Measurements from ENCODE around the gene MCUB. TPM values are rescaled to one million over a fixed set of nuclear protein-coding genes. Genes with fewer than 3 reads are reported as not detected.
A peak's percentile ranks its signal among the peaks of the same experiment; 100 is the strongest.

Gene MCUB
- total and polyA plus RNA-seq, 2 donors (not counting 3 experiments of a cell fraction or from before 2014, with no cell fraction given): 32.5 to 53.8 TPM

- no TSS peak for BruUV-seq (replicated peaks)
- dilution Hi-C loops (cut with MboI; ENCODE audit: extremely low pct_ligation_motif_present, low sequenced_read_pairs): no loop called here
- Histone ChIP-seq H3K27me3 (ENCODE audit: control insufficient read depth in 2 of 2, insufficient read depth in 2 of 2, low read length in 2 of 2) (no peaks in the 10 kb centered on the region), H3K4me3 (replicated peaks in 1 of 3; ENCODE audit: insufficient read depth in 1 of 3, low read depth in 1 of 3, low read length in 3 of 3) (peak overlapping the region; percentile 86 to 92 (median 86)), H2AFZ (ENCODE audit: low read depth, low read length) (peak overlapping the region; percentile 100), H3K4me2 (ENCODE audit: insufficient read depth, low read length) (peak overlapping the region; percentile 83), H3K9me3 (replicated peaks; ENCODE audit: control insufficient read depth, insufficient read depth, low read length) (no peaks in the 10 kb centered on the region), H3K79me2 (ENCODE audit: control insufficient read depth, insufficient read depth, low read length) (no peaks in the 10 kb centered on the region), H3K9ac (replicated peaks; ENCODE audit: extremely low read depth, insufficient read depth, low read length) (peak overlapping the region; percentile 76), H4K20me1 (replicated peaks; ENCODE audit: control insufficient read depth, extremely low read depth, insufficient read depth, low read length) (no peaks in the 10 kb centered on the region), H3K36me3 (ENCODE audit: control insufficient read depth in 2 of 2, extremely low read depth in 1 of 2, insufficient read depth in 2 of 2, low read length in 2 of 2) (no peaks in the 10 kb centered on the region), H3K27ac (ENCODE audit: insufficient read depth, low read depth, low read length) (peak overlapping the region; percentile 48), H3K4me1 (ENCODE audit: control insufficient read depth, extremely low read depth, insufficient read depth, low read length) (peaks cover 9% of the 10 kb centered on the region), H3K9me1 (replicated peaks; ENCODE audit: control insufficient read depth, extremely low read depth, insufficient read depth, low read length) (no peaks in the 10 kb centered on the region)
- ChIA-PET CTCF (interaction anchor here (1.0 to 2.1 kb wide), 5 partner anchors 20 to 303 kb away, joined by 3 to 8 read pairs (median 4); partner anchors contain the start of genes CASP6 and SEC24B), POLR2A (no interaction called here)
- intact Hi-C loops (cut with micrococcal nuclease): loop anchor here (1.0 to 2.0 kb wide), 4 partner anchors 28 to 298 kb away; partner anchors contain the start of genes CASP6, GAR1 and SEC24B
- DNase-seq (ENCODE audit: low read depth, low spot score) (no peak), FAIRE-seq (no peak)
- TF ChIP-seq MYC (IDR thresholded peaks at IDR 0.05; ENCODE audit: low read depth, low read length) (no peak), FOS (IDR thresholded peaks at IDR 0.05; ENCODE audit: borderline replicate concordance, insufficient read depth, low read length) (no peak), JUN (IDR thresholded peaks at IDR 0.05; ENCODE audit: borderline replicate concordance, insufficient read depth, insufficient read length, low read depth) (no peak), POLR2AphosphoS5 (IDR thresholded peaks at IDR 0.05; ENCODE audit: insufficient read depth, low read depth, low read length) (no peak), GATA2 (IDR thresholded peaks at IDR 0.05; ENCODE audit: insufficient read depth, insufficient read length, low read depth, low read length) (no peak), EZH2 (IDR thresholded peaks at IDR 0.05; ENCODE audit: borderline replicate concordance, low read depth, low read length, severe bottlenecking) (no peak), POLR2A (IDR thresholded peaks at IDR 0.05; ENCODE audit: low read depth, low read length) (no peak), CTCF (IDR thresholded peaks at IDR 0.05; ENCODE audit: extremely low read depth in 1 of 2, insufficient read depth in 1 of 2, low read depth in 1 of 2, low read length in 2 of 2) (no peak), MAX (IDR thresholded peaks at IDR 0.05; ENCODE audit: insufficient read depth, insufficient read length) (no peak)
These were observed 170.8 kb downstream of the MCUB start for GRCh38 chr4:109730619-109731545.

Measured in endothelial cell of umbilical vein (primary cell).